HCT116 (cell line): Measurements from ENCODE around the gene CTBP2. TPM values are rescaled to one million over a fixed set of nuclear protein-coding genes. Genes with fewer than 3 reads are reported as not detected.

Source experiments
- ATAC-seq: fragments of 200-7000 bp; cut with Tn5 transposase; 2 replicates; pipeline ENCODE4 v1.9.1; 2020; ENCODE audit warnings: mild to moderate bottlenecking, moderate library complexity
- BruUV-seq: library from RNA; stranded (reverse); fragments of 400-500 nt; replicated peaks from 2 replicates; lab custom pipeline; 2021; lab: Mats Ljungman, UMichigan
- CTCF ChIA-PET: fragments of 300-600 bp; sonication (Branson Sonifier 250); formaldehyde crosslinking; loops from one replicate; lab custom pipeline; 2021; ENCODE audit warnings: antibody characterized with exemption; lab: Charles Lee
- POLR2A ChIA-PET: fragments of 300-600, 350-600 bp; sonication (Branson Sonifier 250); formaldehyde crosslinking; loops from one replicate; lab custom pipeline; 2021; ENCODE audit warnings: antibody characterized with exemption; lab: Charles Lee
- RAD21 ChIA-PET, 2 experiments: fragments of 300-600 bp; sonication (Branson Sonifier 250); formaldehyde crosslinking; loops; one replicate each; lab custom pipeline; 2023; ENCODE audit warnings: low total read pairs in 2 of 2; ENCODE audit not compliant: uncharacterized antibody in 2 of 2, unreplicated experiment in 2 of 2, low non-redundant PET in 1 of 2; lab: Charles Lee
- DNase-seq: peaks from one replicate; pipeline ENCODE4 v3.0.0-alpha.2; 2010; ENCODE audit warnings: low read depth, low spot score
- H2AFZ ChIP-seq: fragments of 200-600 bp; shearing (Covaris generic), sonication (generic); 2 replicates; pipeline ENCODE4 v1.6.1; 2017; ENCODE audit warnings: low read depth, mixed run types, mixed read lengths, antibody characterized with exemption, low read length; ENCODE audit not compliant: poor library complexity, severe bottlenecking
- H3K27ac ChIP-seq: 2 replicates; pipeline ENCODE4 v1.5.1; 2012; ENCODE audit warnings: low read depth, low read length
- H3K27me3 ChIP-seq: fragments of 200-600 bp; sonication (generic); 2 replicates; pipeline ENCODE4 v1.6.1; 2016; ENCODE audit warnings: mixed run types, low read length, mixed read lengths; ENCODE audit not compliant: insufficient read depth
- H3K36me3 ChIP-seq, 2 experiments: fragments of 200-500 bp in 1 of 2; fragments of 200-600 bp in 1 of 2; sonication (Bioruptor generic) in 1 of 2; sonication (generic) in 1 of 2; 2 replicates each; pipeline versions ENCODE4 v1.5.1 to v1.6.1; 2014 to 2016; ENCODE audit warnings: low read length in 2 of 2, inconsistent platforms in 1 of 2, mixed read lengths in 1 of 2, mixed run types in 1 of 2; ENCODE audit not compliant: insufficient read depth in 2 of 2, control insufficient read depth in 1 of 2
- H3K4me1 ChIP-seq, 2 experiments: fragments of 200-600 bp in 1 of 2; sonication (generic) in 1 of 2; 2 replicates each; pipeline versions ENCODE4 v1.5.1 to v1.6.1; 2012 to 2017; ENCODE audit warnings: low read length in 2 of 2, inconsistent platforms in 1 of 2, mild to moderate bottlenecking in 1 of 2, mixed read lengths in 1 of 2, mixed run types in 1 of 2, moderate library complexity in 1 of 2; ENCODE audit not compliant: insufficient read depth in 2 of 2, control insufficient read depth in 1 of 2
- H3K4me2 ChIP-seq: fragments of 200-600 bp; sonication (generic); 2 replicates; pipeline ENCODE4 v1.6.1; 2017; ENCODE audit warnings: mixed run types, low read length, mixed read lengths
- H3K4me3 ChIP-seq, 2 experiments: fragments of 200-600 bp in 1 of 2; sonication (generic) in 1 of 2; replicated peaks in 1 of 2; 2 replicates each; pipeline ENCODE4 v1.5.1; 2011 to 2016; ENCODE audit warnings: low read length in 2 of 2, control low read depth in 1 of 2, low read depth in 1 of 2, mild to moderate bottlenecking in 1 of 2, mixed read lengths in 1 of 2, mixed run types in 1 of 2
- H3K79me2 ChIP-seq: fragments of 200-600 bp; sonication (generic); 2 replicates; pipeline ENCODE4 v1.6.1; 2017; ENCODE audit warnings: mild to moderate bottlenecking, mixed run types, low read length, moderate library complexity, mixed read lengths; ENCODE audit not compliant: insufficient read depth
- H3K9ac ChIP-seq: fragments of 200-600 bp; sonication (generic); 2 replicates; pipeline ENCODE4 v1.6.1; 2016; ENCODE audit warnings: low read length, mixed read lengths
- H3K9me2 ChIP-seq: fragments of 200-600 bp; sonication (generic), shearing (Covaris generic); 2 replicates; pipeline ENCODE4 v1.6.1; 2017; ENCODE audit warnings: mixed run types, mild to moderate bottlenecking, moderate library complexity; ENCODE audit not compliant: insufficient read depth
- H3K9me3 ChIP-seq, 2 experiments: fragments of 200-500 bp in 1 of 2; fragments of 200-600 bp in 1 of 2; sonication (Bioruptor generic) in 1 of 2; sonication (generic) in 1 of 2; 2 replicates each; pipeline ENCODE4 v1.6.1; 2014 to 2017; ENCODE audit warnings: low read length in 2 of 2, mixed read lengths in 2 of 2, inconsistent platforms in 1 of 2, low read depth in 1 of 2, mild to moderate bottlenecking in 1 of 2, mixed run types in 1 of 2, moderate library complexity in 1 of 2; ENCODE audit not compliant: control insufficient read depth in 1 of 2, insufficient read depth in 1 of 2
- H4K20me1 ChIP-seq: fragments of 200-600 bp; sonication (generic), shearing (Covaris generic); 2 replicates; pipeline ENCODE4 v1.6.1; 2017; ENCODE audit warnings: mixed run types, mild to moderate bottlenecking, moderate library complexity; ENCODE audit not compliant: insufficient read depth
- ATF3 ChIP-seq: IDR thresholded peaks from 2 replicates; pipeline ENCODE4 v1.6.1; 2012
- EZH2 ChIP-seq: fragments of 200-600 bp; sonication (generic); IDR thresholded peaks from 2 replicates; pipeline ENCODE4 v1.6.1; 2017; ENCODE audit warnings: antibody characterized with exemption, mixed run types
- TCF7L2 ChIP-seq: IDR thresholded peaks from 2 replicates; pipeline ENCODE4 v1.7.0; 2011; ENCODE audit warnings: borderline replicate concordance, inconsistent platforms; ENCODE audit not compliant: insufficient read depth, insufficient read length; ENCODE audit errors: extremely low read depth
- intact Hi-C: fragments of 100-400 bp; cut with micrococcal nuclease; formaldehyde crosslinking; loops from 2 replicates; pipeline ENCODE4 v1.10.0; 2022
- total RNA-seq: library from RNA; stranded (reverse); gene quantifications from one replicate; pipeline ENCODE4 v1.2.1, GENCODE V29; 2021; ENCODE audit not compliant: unreplicated experiment

Gene CTBP2
- total RNA-seq, 1 experiment from 2014 or later: 144 TPM

GRCh38 chr10:125189162-125189561 is 28.8 kb upstream of the CTBP2 start:
- ATAC-seq (no peak), DNase-seq (no peak)
- H3K36me3 ChIP-seq: no peaks in the 10 kb centered on the region
- TF ChIP-seq ATF3: no peak
- peaks cover 0 to 9% of the 10 kb centered on the region in 2 experiments; a peak in 2 of 4 replicates for H3K4me1 ChIP-seq
- H3K4me3 ChIP-seq: no peak overlapping the region
- H3K9me3 ChIP-seq: no peaks in the 10 kb centered on the region
- H3K27ac ChIP-seq: no peak overlapping the region
- H3K9me2 ChIP-seq: no peaks in the 10 kb centered on the region
- no peaks in the 10 kb centered on the region; the same call in 1 of the 2 replicates for H3K27me3 ChIP-seq
- RAD21 ChIA-PET: no interaction called here
- H3K9ac ChIP-seq: no peak overlapping the region
- no peaks in the 10 kb centered on the region for H3K79me2 ChIP-seq
- no TSS peak for BruUV-seq
- no peaks in the 10 kb centered on the region for H4K20me1 ChIP-seq
- H2AFZ ChIP-seq: no peak overlapping the region
- intact Hi-C loops: no loop called here
- CTCF ChIA-PET: no interaction called here
- POLR2A ChIA-PET: no interaction called here
- H3K4me2 ChIP-seq: no peak overlapping the region

- no peaks in the 10 kb centered on the region; the same call in 1 of the 2 replicates for H3K27me3 ChIP-seq
- H3K9me3 ChIP-seq: no peaks in the 10 kb centered on the region
- peaks cover 0 to 9% of the 10 kb centered on the region in 2 experiments; a peak in 2 of 4 replicates for H3K4me1 ChIP-seq
- H3K9me2 ChIP-seq: no peaks in the 10 kb centered on the region
- RAD21 ChIA-PET: no interaction called here
- no peak for TF ChIP-seq EZH2
- peak; percentile 85 for TF ChIP-seq TCF7L2
- intact Hi-C loops: no loop called here
- no peaks in the 10 kb centered on the region for H3K36me3 ChIP-seq
- H3K79me2 ChIP-seq: no peaks in the 10 kb centered on the region
- no peaks in the 10 kb centered on the region for H4K20me1 ChIP-seq
- ATAC-seq (peak; percentile 72), DNase-seq (no peak)
- no peak overlapping the region for H2AFZ ChIP-seq
- no peak overlapping the region for H3K4me3 ChIP-seq
- H3K9ac ChIP-seq: no peak overlapping the region
- no TSS peak for BruUV-seq
- CTCF ChIA-PET: no interaction called here
- POLR2A ChIA-PET: no interaction called here
- H3K4me2 ChIP-seq: no peak overlapping the region
- H3K27ac ChIP-seq: no peak overlapping the region
Observed at GRCh38 chr10:125187238-125188194, 27.2 kb upstream of the CTBP2 start.
